HG03575 (cell line): Measurements from ENCODE around the gene CMTM6.
"Not testable (repeated sequence)": the region's sequence is repeated elsewhere in the genome, so short reads cannot be mapped to it uniquely, and the experiment has no call there.

Experiments used
- ATAC-seq: cut with Tn5 transposase; IDR thresholded peaks from one replicate; pipeline ENCODE4 v1.9.1; 2021; ENCODE audit not compliant: unreplicated experiment, insufficient number of reproducible peaks, low FRiP score; ENCODE audit errors: extremely low read depth

The CMTM6 gene

GRCh38 chr3:32502118-32502945 is at the start of gene CMTM6:
TSS of gene CMTM6 (minus strand) at chr3:32502852. CDS start at chr3:32502745, 107 bp downstream.
- no peak for ATAC-seq

GRCh38 chr3:32552013-32552412 is 49.4 kb upstream of the CMTM6 start:
- no peak for ATAC-seq

GRCh38 chr3:32551496-32551895 is 48.8 kb upstream of the CMTM6 start:
- no peak for ATAC-seq

GRCh38 chr3:32551087-32551486 is 48.4 kb upstream of the CMTM6 start:
- no peak for ATAC-seq

- no peak for ATAC-seq
Observed at GRCh38 chr3:32545305-32545704, 42.7 kb upstream of the CMTM6 start.

GRCh38 chr3:32544894-32545293 is 42.2 kb upstream of the CMTM6 start:
- no peak for ATAC-seq

- no peak for ATAC-seq
Observed at GRCh38 chr3:32542807-32543206, 40.2 kb upstream of the CMTM6 start.

- no peak for ATAC-seq
Observed at GRCh38 chr3:32540899-32541298, 38.2 kb upstream of the CMTM6 start.

GRCh38 chr3:32532434-32532833 is 29.8 kb upstream of the CMTM6 start:
- no peak for ATAC-seq

GRCh38 chr3:32531010-32531647 is 28.5 kb upstream of the CMTM6 start:
- ATAC-seq: no peak

- ATAC-seq: no peak
Observed at GRCh38 chr3:32525720-32526119, 23.1 kb upstream of the CMTM6 start.

- no peak for ATAC-seq
Observed at GRCh38 chr3:32522682-32523081, 20.0 kb upstream of the CMTM6 start.

GRCh38 chr3:32518921-32519320 is 16.3 kb upstream of the CMTM6 start:
- ATAC-seq: not testable (repeated sequence)

GRCh38 chr3:32516751-32517150 is 14.1 kb upstream of the CMTM6 start:
- not testable (repeated sequence) for ATAC-seq

- ATAC-seq: no peak
Observed at GRCh38 chr3:32511005-32511404, 8.4 kb upstream of the CMTM6 start.

- ATAC-seq: no peak
Observed at GRCh38 chr3:32510075-32510724, 7.5 kb upstream of the CMTM6 start.

- ATAC-seq: no peak
Observed at GRCh38 chr3:32508711-32509110, 6.1 kb upstream of the CMTM6 start.

GRCh38 chr3:32506466-32506865 is 3.8 kb upstream of the CMTM6 start:
- ATAC-seq: no peak

GRCh38 chr3:32502946-32503286 is 264 bp upstream of the CMTM6 start:
- no peak for ATAC-seq

- no peak for ATAC-seq
Observed at GRCh38 chr3:32501783-32502117, 902 bp downstream of the CMTM6 start.
